PC-9 (cell line): ENCODE measurements around the gene SOCS4. TPM values are rescaled to one million over a fixed set of nuclear protein-coding genes. Genes with fewer than 3 reads are reported as not detected.

Experiments
- BruUV-seq: library from RNA; stranded (reverse); fragments of 400-500 nt; replicated peaks from 2 replicates; lab custom pipeline; 2021; lab: Mats Ljungman, UMichigan
- CTCF ChIA-PET: fragments of 300-600 bp; sonication (Branson Sonifier 250); formaldehyde crosslinking; loops from one replicate; lab custom pipeline; 2022; ENCODE audit warnings: antibody characterized with exemption; lab: Charles Lee
- POLR2A ChIA-PET: fragments of 300-600 bp; sonication (Branson Sonifier 250); formaldehyde crosslinking; loops from one replicate; lab custom pipeline; 2022; ENCODE audit warnings: antibody characterized with exemption; ENCODE audit not compliant: unreplicated experiment; lab: Charles Lee
- DNase-seq, 2 experiments: peaks; one replicate each; pipeline versions ENCODE4 v3.0.0 to v3.0.0-alpha.2; 2015 to 2022; ENCODE audit warnings: mixed read lengths in 1 of 2
- H2AFZ ChIP-seq: fragments of 200-600 bp; sonication (generic); 2 replicates; pipeline ENCODE4 v1.8.1; 2017; ENCODE audit warnings: antibody characterized with exemption
- H3F3A ChIP-seq: fragments of 200-600 bp; sonication (generic); 2 replicates; pipeline ENCODE4 v1.8.1; 2017; ENCODE audit warnings: antibody characterized with exemption, mild to moderate bottlenecking, low read depth; ENCODE audit not compliant: insufficient read depth
- H3K27ac ChIP-seq: fragments of 200-600 bp; sonication (generic); 2 replicates; pipeline ENCODE4 v1.6.1; 2016; ENCODE audit warnings: mixed run types
- H3K27me3 ChIP-seq: fragments of 200-600 bp; sonication (generic); 2 replicates; pipeline ENCODE4 v1.6.1; 2016; ENCODE audit warnings: low read depth, mixed run types; ENCODE audit not compliant: insufficient read depth
- H3K36me3 ChIP-seq: fragments of 200-600 bp; sonication (generic); 2 replicates; pipeline ENCODE4 v1.6.1; 2016; ENCODE audit warnings: low read depth, mixed run types
- H3K4me1 ChIP-seq: fragments of 200-600 bp; sonication (generic); replicated peaks from 2 replicates; pipeline ENCODE4 v1.6.1; 2016; ENCODE audit warnings: mixed run types; ENCODE audit not compliant: insufficient read depth
- H3K4me2 ChIP-seq: fragments of 200-600 bp; sonication (generic); 2 replicates; pipeline ENCODE4 v1.6.1; 2017; ENCODE audit warnings: mixed run types
- H3K4me3 ChIP-seq: fragments of 200-600 bp; sonication (generic); 2 replicates; pipeline ENCODE4 v1.6.1; 2016; ENCODE audit warnings: mixed run types
- H3K79me2 ChIP-seq: fragments of 200-600 bp; sonication (generic); 2 replicates; pipeline ENCODE4 v1.6.1; 2017; ENCODE audit warnings: low read depth, mixed run types
- H3K9me2 ChIP-seq: fragments of 200-600 bp; sonication (generic); 2 replicates; pipeline ENCODE4 v1.8.1; 2017; ENCODE audit warnings: mild to moderate bottlenecking; ENCODE audit not compliant: insufficient read depth
- H3K9me3 ChIP-seq: fragments of 200-600 bp; sonication (generic); 2 replicates; pipeline ENCODE4 v1.8.1; 2016; ENCODE audit warnings: low read depth; ENCODE audit not compliant: insufficient read depth
- H4K20me1 ChIP-seq: fragments of 200-600 bp; sonication (generic); 2 replicates; pipeline ENCODE4 v1.8.1; 2017; ENCODE audit not compliant: insufficient read depth
- CTCF ChIP-seq: fragments of 200-600 bp; sonication (generic); conservative IDR thresholded peaks from 2 replicates; pipeline ENCODE4 v1.6.1; 2017; ENCODE audit warnings: mixed run types, antibody characterized with exemption, mild to moderate bottlenecking, moderate library complexity
- EZH2 ChIP-seq: fragments of 200-600 bp; sonication (generic); IDR thresholded peaks from 2 replicates; pipeline ENCODE4 v1.8.0; 2017; ENCODE audit warnings: antibody characterized with exemption, low read depth
- intact Hi-C: fragments of 100-400 bp; cut with micrococcal nuclease; formaldehyde crosslinking; loops from one replicate; pipeline ENCODE4 v1.10.0; 2022; ENCODE audit not compliant: unreplicated experiment
- total RNA-seq: library from RNA; stranded (reverse); gene quantifications from 2 replicates; pipeline ENCODE4 v1.2.3, GENCODE V29; 2021

The SOCS4 gene
- total RNA-seq, 1 experiment from 2014 or later: 25.3 TPM

GRCh38 chr14:55053018-55053417 lies 26.0 kb downstream of the SOCS4 start:
- Histone ChIP-seq H3K9me2 (no peaks in the 10 kb centered on the region; the same call in 1 of the 2 replicates), H3K27me3 (no peaks in the 10 kb centered on the region), H3K27ac (no peak overlapping the region), H3F3A (peaks cover 24% of the 10 kb centered on the region; the same call in 1 of the 2 replicates), H3K79me2 (peaks cover 65% of the 10 kb centered on the region), H4K20me1 (peaks cover 48% of the 10 kb centered on the region), H3K4me2 (peak overlapping the region; percentile 95), H3K9me3 (no peaks in the 10 kb centered on the region), H2AFZ (no peak overlapping the region), H3K36me3 (peaks cover 17% of the 10 kb centered on the region; the same call in 1 of the 2 replicates), H3K4me1 (peaks cover 17% of the 10 kb centered on the region), H3K4me3 (peak overlapping the region; percentile 80)
- DNase-seq: no peak
- CTCF ChIA-PET: no interaction called here
- intact Hi-C loops: no loop called here
- POLR2A ChIA-PET: no interaction called here
- no peak for TF ChIP-seq CTCF
- no peak for TF ChIP-seq EZH2
- BruUV-seq: no TSS peak

DNA sequence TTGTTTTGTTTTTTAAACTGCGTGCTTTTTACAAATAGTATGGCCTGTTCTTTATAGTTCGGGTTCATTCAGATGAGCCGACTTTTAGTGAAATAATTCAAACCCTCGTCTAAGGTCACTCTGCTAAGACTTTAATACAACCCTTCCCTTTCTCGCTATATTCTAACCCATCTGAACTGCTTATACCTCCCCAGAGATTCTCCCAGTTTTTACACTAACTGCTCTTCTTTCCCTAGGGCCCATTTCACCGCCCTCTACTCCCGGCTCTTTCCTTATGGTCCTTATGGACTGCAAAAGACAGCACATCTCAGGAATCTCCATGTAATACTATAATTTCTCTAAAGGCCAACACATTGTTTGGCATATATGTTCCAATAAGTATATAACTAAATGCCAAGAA lies 26.5 kb downstream of the SOCS4 start:
- H3K27me3 ChIP-seq: no peaks in the 10 kb centered on the region
- H3K36me3 ChIP-seq: peaks cover 21% of the 10 kb centered on the region; the same call in 1 of the 2 replicates
- H4K20me1 ChIP-seq: peaks cover 53% of the 10 kb centered on the region
- peaks cover 23% of the 10 kb centered on the region; the same call in 1 of the 2 replicates for H3F3A ChIP-seq
- intact Hi-C loops: no loop called here
- no TSS peak for BruUV-seq
- H3K4me2 ChIP-seq: peak overlapping the region; percentile 95
- H3K4me3 ChIP-seq: peak overlapping the region; percentile 80; the same call in 1 of the 2 replicates
- H3K9me2 ChIP-seq: no peaks in the 10 kb centered on the region; the same call in 1 of the 2 replicates
- no peak overlapping the region for H2AFZ ChIP-seq
- no peaks in the 10 kb centered on the region for H3K9me3 ChIP-seq
- no peak overlapping the region for H3K27ac ChIP-seq
- H3K4me1 ChIP-seq: peaks cover 17% of the 10 kb centered on the region
- POLR2A ChIA-PET: no interaction called here
- CTCF ChIA-PET: no interaction called here
- TF ChIP-seq CTCF (no peak), EZH2 (no peak)
- no peak for DNase-seq
- H3K79me2 ChIP-seq: peaks cover 70% of the 10 kb centered on the region

DNA sequence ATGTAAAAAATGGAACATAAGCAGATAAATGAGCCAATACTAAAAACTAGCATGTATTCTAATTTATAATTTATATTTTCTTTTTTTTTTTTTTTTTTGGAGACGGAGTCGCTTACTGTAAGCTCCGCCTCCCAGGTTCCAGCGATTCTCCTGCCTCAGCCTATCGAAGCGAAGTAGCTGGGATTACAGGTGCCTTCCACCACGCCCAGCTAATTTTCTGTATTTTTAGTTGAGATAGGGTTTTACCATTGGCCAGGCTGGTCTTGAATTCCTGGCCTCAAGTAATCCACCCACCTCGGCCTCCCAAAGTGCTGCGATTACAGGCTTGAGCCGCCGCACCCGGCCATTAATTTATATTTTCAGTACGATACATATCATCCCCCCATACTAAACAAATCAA lies 27.1 kb downstream of the SOCS4 start:
- CTCF ChIA-PET: no interaction called here
- Histone ChIP-seq H3K4me1 (peaks cover 17% of the 10 kb centered on the region), H4K20me1 (peaks cover 54% of the 10 kb centered on the region), H3K27ac (no peak overlapping the region), H3K27me3 (no peaks in the 10 kb centered on the region), H2AFZ (no peak overlapping the region), H3F3A (peaks cover 18% of the 10 kb centered on the region; the same call in 1 of the 2 replicates), H3K9me3 (no peaks in the 10 kb centered on the region), H3K79me2 (peaks cover 74% of the 10 kb centered on the region), H3K9me2 (no peaks in the 10 kb centered on the region; the same call in 1 of the 2 replicates), H3K4me2 (no peak overlapping the region), H3K4me3 (no peak overlapping the region), H3K36me3 (peaks cover 21% of the 10 kb centered on the region; the same call in 1 of the 2 replicates)
- POLR2A ChIA-PET: interaction anchor here (0.7 kb wide), 2 partner anchors 23 to 61 kb away, joined by 3 to 8 read pairs; no protein-coding TSS in a partner anchor
- no peak for DNase-seq
- BruUV-seq: no TSS peak
- intact Hi-C loops: no loop called here
- TF ChIP-seq EZH2 (no peak), CTCF (no peak)
